Stomach (tissue), 4 donors: Measurements from ENCODE around the gene PCBP3.

Experiments
- EP300 ChIP-seq: sonication (generic); formaldehyde crosslinking; IDR thresholded peaks from one replicate; pipeline ENCODE4 v1.6.1; 2017; ENCODE audit warnings: antibody characterized with exemption
- POLR2A ChIP-seq, 4 donors: fragments of 450-650 bp; IDR thresholded peaks; one replicate each; pipeline ENCODE4 v1.6.1; 2016; ENCODE audit warnings: antibody characterized with exemption in 4 of 4, control low read depth in 2 of 4, mild to moderate bottlenecking in 1 of 4, moderate library complexity in 1 of 4
- POLR2AphosphoS5 ChIP-seq, 3 donors: sonication (generic); formaldehyde crosslinking; IDR thresholded peaks; one replicate each; pipeline ENCODE4 v1.6.1; 2016; ENCODE audit warnings: antibody characterized with exemption in 3 of 3
- TF ChIP-seq, protein P1 (sequence below), 7 experiments: fragments of 450-650 bp in 4 of 7; fragments of 200-600 bp in 3 of 7; sonication (generic) in 3 of 7; IDR thresholded peaks; one replicate each; pipeline ENCODE4 v1.5.1; 2016 to 2019; ENCODE audit warnings: antibody characterized with exemption in 7 of 7, control low read depth in 2 of 7, mild to moderate bottlenecking in 1 of 7

DNA sequence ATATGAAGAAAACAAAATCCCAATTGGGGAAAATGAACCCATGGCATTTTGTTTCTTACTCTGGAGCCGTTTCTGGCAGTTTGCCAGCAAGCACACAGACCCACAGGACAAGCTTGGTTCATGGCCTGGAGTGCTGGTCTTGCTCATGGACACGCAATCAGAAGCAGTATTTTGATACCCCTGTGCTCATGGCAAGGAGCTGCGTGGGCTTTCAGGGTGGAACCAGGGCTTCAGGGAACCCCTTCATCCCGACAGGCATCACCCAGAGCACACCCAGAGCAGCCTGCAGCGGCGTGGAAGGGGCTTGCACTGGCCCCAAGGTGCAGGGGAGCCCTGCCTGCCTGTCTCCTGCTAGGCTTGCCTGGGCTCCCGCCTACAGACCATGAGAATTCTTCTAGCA lies 45.4 kb upstream of the PCBP3 start:
- TF ChIP-seq, protein P1, sequence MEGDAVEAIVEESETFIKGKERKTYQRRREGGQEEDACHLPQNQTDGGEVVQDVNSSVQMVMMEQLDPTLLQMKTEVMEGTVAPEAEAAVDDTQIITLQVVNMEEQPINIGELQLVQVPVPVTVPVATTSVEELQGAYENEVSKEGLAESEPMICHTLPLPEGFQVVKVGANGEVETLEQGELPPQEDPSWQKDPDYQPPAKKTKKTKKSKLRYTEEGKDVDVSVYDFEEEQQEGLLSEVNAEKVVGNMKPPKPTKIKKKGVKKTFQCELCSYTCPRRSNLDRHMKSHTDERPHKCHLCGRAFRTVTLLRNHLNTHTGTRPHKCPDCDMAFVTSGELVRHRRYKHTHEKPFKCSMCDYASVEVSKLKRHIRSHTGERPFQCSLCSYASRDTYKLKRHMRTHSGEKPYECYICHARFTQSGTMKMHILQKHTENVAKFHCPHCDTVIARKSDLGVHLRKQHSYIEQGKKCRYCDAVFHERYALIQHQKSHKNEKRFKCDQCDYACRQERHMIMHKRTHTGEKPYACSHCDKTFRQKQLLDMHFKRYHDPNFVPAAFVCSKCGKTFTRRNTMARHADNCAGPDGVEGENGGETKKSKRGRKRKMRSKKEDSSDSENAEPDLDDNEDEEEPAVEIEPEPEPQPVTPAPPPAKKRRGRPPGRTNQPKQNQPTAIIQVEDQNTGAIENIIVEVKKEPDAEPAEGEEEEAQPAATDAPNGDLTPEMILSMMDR (IDR thresholded peaks at IDR 0.05), result no peak
- TF ChIP-seq POLR2A (IDR thresholded peaks at IDR 0.05) (no peak), POLR2AphosphoS5 (IDR thresholded peaks at IDR 0.05) (no peak), EP300 (no peak)
